Natural killer cell (primary cell): ENCODE measurements around the gene PDS5B. TPM values are rescaled to one million over a fixed set of nuclear protein-coding genes. Genes with fewer than 3 reads are reported as not detected.
A peak's percentile ranks its signal among the peaks of the same experiment; 100 is the strongest.

Experiments used
- ATAC-seq, 3 donors: fragments of 150-1000 bp in 2 of 3; fragments of 200-7000 bp in 1 of 3; cut with Tn5 transposase; 1 replicate in 1 of 3; 2 replicates in 2 of 3; pipeline ENCODE4 v1.10.0; 2021; ENCODE audit warnings: mild to moderate bottlenecking in 2 of 3, moderate library complexity in 2 of 3
- DNase-seq, 2 donors: peaks; one replicate each; pipeline versions ENCODE4 v3.0.0 to v3.0.0-alpha.2; 2013 to 2021; ENCODE audit warnings: mixed read lengths in 1 of 2
- H3K27ac ChIP-seq: one replicate; pipeline ENCODE4 v1.5.1; 2013; ENCODE audit warnings: mild to moderate bottlenecking, low read length
- H3K27me3 ChIP-seq: one replicate; pipeline ENCODE4 v1.6.1; 2013; ENCODE audit warnings: low read length; ENCODE audit not compliant: control insufficient read depth, insufficient read depth
- H3K36me3 ChIP-seq: one replicate; pipeline ENCODE4 v1.6.1; 2013; ENCODE audit warnings: low read length; ENCODE audit not compliant: control insufficient read depth, insufficient read depth
- H3K4me1 ChIP-seq: one replicate; pipeline ENCODE4 v1.6.1; 2013; ENCODE audit warnings: low read length; ENCODE audit not compliant: control insufficient read depth, insufficient read depth
- H3K4me3 ChIP-seq: one replicate; pipeline ENCODE4 v1.5.1; 2013; ENCODE audit warnings: low read length
- H3K9me3 ChIP-seq: one replicate; pipeline ENCODE4 v1.6.1; 2013; ENCODE audit warnings: low read length; ENCODE audit not compliant: control insufficient read depth, insufficient read depth
- H3K27ac Mint-ChIP-seq, 2 donors: one replicate each; pipeline ENCODE4 v1.8.0; 2022; ENCODE audit warnings: mild to moderate bottlenecking in 2 of 2, mixed read lengths in 2 of 2, moderate library complexity in 1 of 2
- H3K27me3 Mint-ChIP-seq, 2 donors: one replicate each; pipeline ENCODE4 v1.8.0; 2022; ENCODE audit warnings: low read depth in 2 of 2, mixed read lengths in 2 of 2
- H3K36me3 Mint-ChIP-seq: one replicate; pipeline ENCODE4 v1.8.0; 2022; ENCODE audit warnings: mixed read lengths
- H3K4me1 Mint-ChIP-seq, 2 donors: one replicate each; pipeline ENCODE4 v1.8.0; 2022; ENCODE audit warnings: mixed read lengths in 2 of 2
- H3K4me3 Mint-ChIP-seq: one replicate; pipeline ENCODE4 v1.8.0; 2022; ENCODE audit warnings: mild to moderate bottlenecking, moderate library complexity, mixed read lengths
- H3K9me3 Mint-ChIP-seq, 2 donors: one replicate each; pipeline ENCODE4 v1.8.0; 2022; ENCODE audit warnings: mixed read lengths in 2 of 2
- CTCF ChIP-seq: fragments of 200-600 bp; IDR thresholded peaks from one replicate; pipeline ENCODE4 v1.8.0; 2022; ENCODE audit warnings: antibody characterized with exemption
- WGBS: methylation state at CpG from one replicate; pipeline ENCODE4 v1.1.7; 2013; ENCODE audit warnings: missing lambda C conversion rate; ENCODE audit not compliant: insufficient coverage; 5-methylcytosine and 5-hydroxymethylcytosine counted together
- intact Hi-C: fragments of 100-400 bp; cut with micrococcal nuclease; formaldehyde crosslinking; loops from one replicate; pipeline ENCODE4 v1.14.2; 2022
- total RNA-seq, 4 donors: library from RNA; stranded (reverse); fragments of 120-200 nt in 1 of 4; gene quantifications; one replicate each; pipeline versions ENCODE4 v1.2.3 to v1.2.4, GENCODE V29; 2013 to 2022

PDS5B gene
- total RNA-seq, 3 donors from 2014 or later (not counting 1 experiment from before 2014, with no cell fraction given) = 59.4 to 70.6 (median 64.7) TPM

DNA sequence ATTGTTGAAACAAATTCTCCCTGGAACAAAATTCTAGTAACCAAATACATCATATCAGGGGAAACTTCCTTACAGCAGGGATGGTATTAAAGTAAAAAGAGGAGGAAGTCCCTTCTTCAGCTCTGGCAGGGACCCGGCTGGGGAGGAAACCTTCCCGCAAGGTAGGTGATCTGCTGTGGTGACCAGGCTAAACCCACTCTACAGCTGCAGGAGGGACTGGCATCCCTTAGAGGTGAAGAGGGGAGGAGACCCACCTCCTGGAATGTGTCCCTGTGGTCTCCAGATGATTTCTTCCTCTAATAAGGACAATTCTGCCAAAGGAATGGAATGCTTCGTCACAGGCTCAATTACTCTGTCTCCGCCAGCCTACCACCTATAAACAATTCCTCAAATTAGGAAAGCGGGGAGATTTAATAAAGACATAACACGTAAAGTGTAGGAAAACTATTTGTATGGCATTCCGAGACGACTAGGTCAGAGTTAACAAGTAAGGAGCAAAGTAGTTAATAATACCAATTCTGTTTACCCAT is 637 bp upstream of the PDS5B start:
- peaks cover 9% of the 10 kb centered on the region for H3K4me1 ChIP-seq
- WGBS = 11% methylated on average over 2 of the region's 8 CpGs
- peak overlapping the region; percentile 53 for H3K4me3 ChIP-seq
- Mint-ChIP-seq H3K27ac (peak overlapping the region; percentile 83 to 85), H3K9me3 (no peaks in the 10 kb centered on the region), H3K27me3 (peaks cover 0 to 6% of the 10 kb centered on the region in 2 donors), H3K36me3 (no peaks in the 10 kb centered on the region), H3K4me3 (peak overlapping the region; percentile 90), H3K4me1 (peaks cover 39% of the 10 kb centered on the region in 2 donors)
- intact Hi-C loops = loop anchor here (1.0 to 5.0 kb wide), 6 partner anchors 47 to 957 kb away; partner anchors contain the start of gene N4BP2L2
- H3K36me3 ChIP-seq = no peaks in the 10 kb centered on the region
- no peaks in the 10 kb centered on the region for H3K27me3 ChIP-seq
- ATAC-seq (no peak), DNase-seq (peak in 1 of 2 donors; percentile 32)
- H3K9me3 ChIP-seq = no peaks in the 10 kb centered on the region
- TF ChIP-seq CTCF = no peak
- H3K27ac ChIP-seq = peak overlapping the region; percentile 69

- TF ChIP-seq CTCF = no peak
- ATAC-seq (peak; percentile 22 to 23 (median 22)), DNase-seq (peak; percentile 58 to 70)
- Histone ChIP-seq H3K4me3 (peak overlapping the region; percentile 65), H3K4me1 (peaks cover 9% of the 10 kb centered on the region), H3K27me3 (no peaks in the 10 kb centered on the region), H3K27ac (peak overlapping the region; percentile 80), H3K9me3 (no peaks in the 10 kb centered on the region), H3K36me3 (no peaks in the 10 kb centered on the region)
- under 1% methylated on average over 72 of the region's 74 CpGs for WGBS
- intact Hi-C loops = loop anchor here (2.0 to 5.0 kb wide), 3 partner anchors 64 to 160 kb away; no protein-coding TSS in a partner anchor
- Mint-ChIP-seq H3K36me3 (no peaks in the 10 kb centered on the region), H3K27ac (peak overlapping the region; percentile 94 to 95), H3K27me3 (peaks cover 0 to 3% of the 10 kb centered on the region in 2 donors), H3K4me1 (peaks cover 45 to 48% of the 10 kb centered on the region in 2 donors), H3K4me3 (peak overlapping the region; percentile 97), H3K9me3 (no peaks in the 10 kb centered on the region)
These were observed 959 bp downstream of the PDS5B start for GRCh38 chr13:32587011-32587810.

DNA sequence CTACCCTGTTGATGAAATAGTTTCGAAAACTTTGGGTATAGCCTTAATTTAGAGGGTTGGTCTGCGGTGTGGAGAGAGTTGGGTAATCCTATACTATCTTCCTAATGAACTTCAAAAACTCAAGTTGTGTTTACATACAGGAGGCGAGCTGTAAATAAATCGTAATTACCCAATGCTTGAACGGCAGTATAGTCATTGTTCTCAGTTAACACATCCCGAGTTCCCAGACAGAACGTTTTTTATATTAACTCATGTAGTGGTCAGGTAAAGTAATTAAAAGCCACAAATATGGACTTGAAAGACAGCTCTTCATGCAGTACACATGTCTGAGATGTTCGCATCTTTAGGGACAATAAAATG is 1.5 kb downstream of the PDS5B start:
- H3K27me3 ChIP-seq = no peaks in the 10 kb centered on the region
- Mint-ChIP-seq H3K4me3 (peak overlapping the region; percentile 97), H3K27me3 (peaks cover 0 to 3% of the 10 kb centered on the region in 2 donors), H3K9me3 (no peaks in the 10 kb centered on the region), H3K36me3 (no peaks in the 10 kb centered on the region), H3K4me1 (peaks cover 51 to 54% of the 10 kb centered on the region in 2 donors), H3K27ac (peak overlapping the region; percentile 94 to 95)
- H3K27ac ChIP-seq = peak overlapping the region; percentile 80
- H3K4me1 ChIP-seq = peaks cover 9% of the 10 kb centered on the region
- WGBS = 6% methylated on average over 7 of the region's 8 CpGs
- DNase-seq = no peak
- H3K4me3 ChIP-seq = peak overlapping the region; percentile 65
- ATAC-seq = no peak
- no peak for TF ChIP-seq CTCF
- intact Hi-C loops = loop anchor here (2.0 to 5.0 kb wide), 3 partner anchors 63 to 161 kb away; no protein-coding TSS in a partner anchor
- H3K9me3 ChIP-seq = no peaks in the 10 kb centered on the region
- H3K36me3 ChIP-seq = no peaks in the 10 kb centered on the region
